ENCODE data around the gene CHRNE. TPM values are rescaled to one million over a fixed set of nuclear protein-coding genes. Genes with fewer than 3 reads are reported as not detected.

The CHRNE gene
- total and polyA plus RNA-seq, 2 of the 8 experiments (the other 6 are each of a cell fraction or from before 2014, with no cell fraction given): 0.15 to 0.33 TPM

- ChIA-PET POLR2A (ENCODE audit: partially characterized antibody) (interaction anchor here (0.6 to 32.4 kb wide), 19 partner anchors 2 to 338 kb away, joined by 3 to 987 read pairs (median 5); partner anchors contain the start of genes C17orf107, CAMTA2, ENO3 and GP1BA), CTCF (ENCODE audit: partially characterized antibody) (interaction anchor here (1.0 to 2.1 kb wide), 2 partner anchors 9 to 18 kb away, joined by 3 to 5 read pairs; partner anchors contain the start of genes RNF167 and SLC25A11)
- peak overlapping the region; percentile 35 for H2BK120ac ChIP-seq (replicated peaks; ENCODE audit: low read depth, low read length)
- peak overlapping the region; percentile 97 for H4K5ac ChIP-seq (ENCODE audit: insufficient read length, low read depth, low read length)
- peak overlapping the region; percentile 94 for H4K91ac ChIP-seq (replicated peaks; ENCODE audit: insufficient read length, low read length)
- H2AFZ ChIP-seq (ENCODE audit: low read length): no peak overlapping the region
- H3K79me1 ChIP-seq (ENCODE audit: low read depth, low read length): 0 out of 2 replicates have a peak, but pooled peaks cover 2% of the 10 kb centered on the region
- no peak overlapping the region for H2AK5ac ChIP-seq (ENCODE audit: low read depth, low read length)
- H3K56ac ChIP-seq (replicated peaks; ENCODE audit: insufficient read length, low read depth, low read length): peak overlapping the region; percentile 93
- peak in 1 of 2 experiments; percentile 85 for DNase-seq (ENCODE audit: low read depth in 1 of 2, low spot score in 2 of 2)
- H3K4ac ChIP-seq (replicated peaks; ENCODE audit: insufficient read length, low read depth, low read length): peak overlapping the region; percentile 62
- FAIRE-seq: no peak
- H3K4me2 ChIP-seq (ENCODE audit: insufficient read depth in 1 of 2, low read depth in 2 of 2, low read length in 2 of 2): peak overlapping the region; percentile 87 to 95
- H3K9ac ChIP-seq (replicated peaks in 1 of 4; ENCODE audit: extremely low read depth in 1 of 4, low read depth in 3 of 4, low read length in 3 of 4): peak overlapping the region in 3 of 4 experiments; percentile 75 to 93 (median 77); a peak in 6 of 7 replicates
- H3K79me2 ChIP-seq (ENCODE audit: control insufficient read depth in 1 of 2, insufficient read depth in 2 of 2, low read length in 2 of 2): peaks cover 8 to 39% of the 10 kb centered on the region in 2 experiments
- no peak overlapping the region for H3K23ac ChIP-seq (ENCODE audit: insufficient read length)
- H3K27me3 ChIP-seq (replicated peaks in 1 of 4; ENCODE audit: control insufficient read depth in 3 of 4, extremely low read depth in 1 of 4, insufficient read depth in 3 of 4, low read length in 3 of 4): no peaks in the 10 kb centered on the region
- WGBS, 2 experiments (ENCODE audit: extremely low coverage in 1 of 2, insufficient coverage in 1 of 2, insufficient read length in 1 of 2, insufficient replicate concordance in 2 of 2, low coverage in 1 of 2, low lambda C conversion rate in 2 of 2, missing lambda C conversion rate in 1 of 2): 0% methylated on average over 26 of the region's 40 CpGs; no CpG with 5 or more reads in 1 of the 2 experiments
- peaks cover 16 to 18% of the 10 kb centered on the region in 2 experiments for H4K20me1 ChIP-seq (replicated peaks in 1 of 2; ENCODE audit: control insufficient read depth in 1 of 2, insufficient read depth in 2 of 2, low read length in 2 of 2)
- H3K27ac ChIP-seq (ENCODE audit: low read depth, low read length): peak overlapping the region; percentile 94; the same call in 1 of the 2 replicates
- H3K18ac ChIP-seq (ENCODE audit: extremely low read depth, low read length): peak overlapping the region; percentile 97
- H4K8ac ChIP-seq (ENCODE audit: extremely low read depth, insufficient read depth, low read length): peak overlapping the region; percentile 73; the same call in 1 of the 2 replicates
- peaks cover 2 to 28% (median 22%) of the 10 kb centered on the region in 4 experiments for H3K36me3 ChIP-seq (ENCODE audit: control insufficient read depth in 2 of 4, insufficient read depth in 4 of 4, low read length in 3 of 4)
- peaks cover 4 to 17% (median 12%) of the 10 kb centered on the region in 4 experiments for H3K4me1 ChIP-seq (replicated peaks in 1 of 4; ENCODE audit: control insufficient read depth in 3 of 4, insufficient read depth in 4 of 4, low read length in 3 of 4)
- H3K9me3 ChIP-seq (ENCODE audit: insufficient read depth in 2 of 2, low read depth in 1 of 2, low read length in 1 of 2): no peaks in the 10 kb centered on the region
- H3K4me3 ChIP-seq (ENCODE audit: extremely low read depth in 1 of 4, insufficient read depth in 2 of 4, low read depth in 3 of 4, low read length in 4 of 4): peak overlapping the region; percentile 87 to 99 (median 96)
- 0 out of 2 replicates have a peak overlapping the region, but pooled peaks have one; percentile 85 for H2BK12ac ChIP-seq (ENCODE audit: low read depth, low read length)
- peaks cover 18% of the 10 kb centered on the region for H3K23me2 ChIP-seq (ENCODE audit: low read depth, low read length)
- H2BK5ac ChIP-seq (ENCODE audit: low read depth, low read length): peak overlapping the region; percentile 94
- H2BK15ac ChIP-seq (ENCODE audit: low read length): peak overlapping the region; percentile 81; the same call in 1 of the 2 replicates
- no peak overlapping the region for H3K14ac ChIP-seq (ENCODE audit: insufficient read length)
- H2BK20ac ChIP-seq (ENCODE audit: low read length): no peak overlapping the region
- TF ChIP-seq BCL11A (IDR thresholded peaks at IDR 0.05; ENCODE audit: low read depth in 2 of 2, low read length in 2 of 2): no peak
- TF ChIP-seq TEAD4 (IDR thresholded peaks at IDR 0.05; ENCODE audit: low read depth, low read length): no peak
- no peak for TF ChIP-seq TCF12 (IDR thresholded peaks at IDR 0.05; ENCODE audit: low read depth, low read length)
- peak; percentile 45; the same call in 1 of the 2 replicates for TF ChIP-seq POLR2AphosphoS5 (IDR thresholded peaks at IDR 0.05; ENCODE audit: low read depth, low read length)
- TF ChIP-seq SIN3A (conservative IDR thresholded peaks at IDR 0.05 in 1 of 2, IDR thresholded peaks at IDR 0.05 in 1 of 2; ENCODE audit: low read depth in 1 of 2, low read length in 2 of 2): 0 out of 4 replicates have a peak, but pooled peaks of 1 of the 2 experiments have one; percentile 9
- TF ChIP-seq, protein P1, sequence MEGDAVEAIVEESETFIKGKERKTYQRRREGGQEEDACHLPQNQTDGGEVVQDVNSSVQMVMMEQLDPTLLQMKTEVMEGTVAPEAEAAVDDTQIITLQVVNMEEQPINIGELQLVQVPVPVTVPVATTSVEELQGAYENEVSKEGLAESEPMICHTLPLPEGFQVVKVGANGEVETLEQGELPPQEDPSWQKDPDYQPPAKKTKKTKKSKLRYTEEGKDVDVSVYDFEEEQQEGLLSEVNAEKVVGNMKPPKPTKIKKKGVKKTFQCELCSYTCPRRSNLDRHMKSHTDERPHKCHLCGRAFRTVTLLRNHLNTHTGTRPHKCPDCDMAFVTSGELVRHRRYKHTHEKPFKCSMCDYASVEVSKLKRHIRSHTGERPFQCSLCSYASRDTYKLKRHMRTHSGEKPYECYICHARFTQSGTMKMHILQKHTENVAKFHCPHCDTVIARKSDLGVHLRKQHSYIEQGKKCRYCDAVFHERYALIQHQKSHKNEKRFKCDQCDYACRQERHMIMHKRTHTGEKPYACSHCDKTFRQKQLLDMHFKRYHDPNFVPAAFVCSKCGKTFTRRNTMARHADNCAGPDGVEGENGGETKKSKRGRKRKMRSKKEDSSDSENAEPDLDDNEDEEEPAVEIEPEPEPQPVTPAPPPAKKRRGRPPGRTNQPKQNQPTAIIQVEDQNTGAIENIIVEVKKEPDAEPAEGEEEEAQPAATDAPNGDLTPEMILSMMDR (IDR thresholded peaks at IDR 0.05; ENCODE audit: control extremely low read depth in 1 of 3, insufficient read depth in 1 of 3, low read depth in 1 of 3, low read length in 3 of 3): no peak
- no peak for TF ChIP-seq ATF2 (IDR thresholded peaks at IDR 0.05; ENCODE audit: low read length)
- no peak for TF ChIP-seq BACH1 (IDR thresholded peaks at IDR 0.05; ENCODE audit: low read length)
Measured at GRCh38 chr17:4948931-4949320, 46.0 kb upstream of the CHRNE start.

Data from H1 (cell line).